GM23338 (cell line): Measurements from ENCODE around the gene CMC2.

Source experiments
- POLR2AphosphoS5 ChIP-seq: IDR thresholded peaks from 2 replicates; pipeline ENCODE4 v1.6.1; 2016; ENCODE audit warnings: antibody characterized with exemption, low read depth
- TF ChIP-seq, protein P1 (sequence below), 2 experiments: fragments of 200-600 bp in 1 of 2; sonication (generic) in 1 of 2; conservative IDR thresholded peaks; 2 replicates each; pipeline versions ENCODE4 v1.5.1 to v1.6.1; 2016 to 2017; ENCODE audit warnings: antibody characterized with exemption in 2 of 2, low read depth in 2 of 2, mild to moderate bottlenecking in 2 of 2, moderate library complexity in 1 of 2

GRCh38 chr16:80976946-80977345 is 29.7 kb downstream of the CMC2 start:
- TF ChIP-seq, protein P1, sequence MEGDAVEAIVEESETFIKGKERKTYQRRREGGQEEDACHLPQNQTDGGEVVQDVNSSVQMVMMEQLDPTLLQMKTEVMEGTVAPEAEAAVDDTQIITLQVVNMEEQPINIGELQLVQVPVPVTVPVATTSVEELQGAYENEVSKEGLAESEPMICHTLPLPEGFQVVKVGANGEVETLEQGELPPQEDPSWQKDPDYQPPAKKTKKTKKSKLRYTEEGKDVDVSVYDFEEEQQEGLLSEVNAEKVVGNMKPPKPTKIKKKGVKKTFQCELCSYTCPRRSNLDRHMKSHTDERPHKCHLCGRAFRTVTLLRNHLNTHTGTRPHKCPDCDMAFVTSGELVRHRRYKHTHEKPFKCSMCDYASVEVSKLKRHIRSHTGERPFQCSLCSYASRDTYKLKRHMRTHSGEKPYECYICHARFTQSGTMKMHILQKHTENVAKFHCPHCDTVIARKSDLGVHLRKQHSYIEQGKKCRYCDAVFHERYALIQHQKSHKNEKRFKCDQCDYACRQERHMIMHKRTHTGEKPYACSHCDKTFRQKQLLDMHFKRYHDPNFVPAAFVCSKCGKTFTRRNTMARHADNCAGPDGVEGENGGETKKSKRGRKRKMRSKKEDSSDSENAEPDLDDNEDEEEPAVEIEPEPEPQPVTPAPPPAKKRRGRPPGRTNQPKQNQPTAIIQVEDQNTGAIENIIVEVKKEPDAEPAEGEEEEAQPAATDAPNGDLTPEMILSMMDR (conservative IDR thresholded peaks at IDR 0.05; ENCODE audit: low read depth in 2 of 2), result no peak
- no peak for TF ChIP-seq POLR2AphosphoS5
